WTC11 (cell line): ENCODE data around the gene KRT4. TPM values are rescaled to one million over a fixed set of nuclear protein-coding genes. Genes with fewer than 3 reads are reported as not detected.

Experiments used
- ATAC-seq: fragments of 200-7000 bp; cut with Tn5 transposase; 2 replicates; pipeline ENCODE4 v1.10.0; 2021; ENCODE audit warnings: mild to moderate bottlenecking, moderate library complexity
- CTCF ChIA-PET: fragments of 300-600 bp; sonication (Branson Sonifier 250); formaldehyde crosslinking; loops from one replicate; lab custom pipeline; 2021; ENCODE audit warnings: antibody characterized with exemption; lab: Charles Lee
- POLR2A ChIA-PET: fragments of 350-600 bp; sonication (Branson Sonifier 250); formaldehyde crosslinking; loops from one replicate; lab custom pipeline; 2021; ENCODE audit warnings: antibody characterized with exemption; lab: Charles Lee
- DNase-seq: peaks from one replicate; pipeline ENCODE4 v3.0.0; 2021; ENCODE audit warnings: low spot score
- H3K27ac Mint-ChIP-seq: 2 replicates; pipeline ENCODE4 v1.8.0; 2021; ENCODE audit warnings: mixed read lengths
- H3K27me3 Mint-ChIP-seq: 2 replicates; pipeline ENCODE4 v1.8.0; 2021; ENCODE audit warnings: low read depth, mild to moderate bottlenecking, moderate library complexity, mixed read lengths
- H3K36me3 Mint-ChIP-seq: 2 replicates; pipeline ENCODE4 v1.8.0; 2021; ENCODE audit warnings: mixed read lengths
- H3K4me1 Mint-ChIP-seq: 2 replicates; pipeline ENCODE4 v1.8.0; 2022; ENCODE audit warnings: mixed read lengths
- H3K4me3 Mint-ChIP-seq: 2 replicates; pipeline ENCODE4 v1.8.0; 2021; ENCODE audit warnings: mild to moderate bottlenecking, moderate library complexity, mixed read lengths
- H3K9me3 Mint-ChIP-seq: 2 replicates; pipeline ENCODE4 v1.8.0; 2021; ENCODE audit warnings: mixed read lengths
- CBFB ChIP-seq: sonication (generic); formaldehyde crosslinking; IDR thresholded peaks from 2 replicates; pipeline ENCODE4 v1.8.1; 2022; ENCODE audit warnings: mild to moderate bottlenecking, low read depth, missing genetic modification reagents
- ETV6 ChIP-seq: sonication (generic); formaldehyde crosslinking; IDR thresholded peaks from 2 replicates; pipeline ENCODE4 v1.8.1; 2022; ENCODE audit warnings: mild to moderate bottlenecking, missing genetic modification reagents
- MAX ChIP-seq: sonication (generic); formaldehyde crosslinking; IDR thresholded peaks from 2 replicates; pipeline ENCODE4 v1.8.0; 2022; ENCODE audit warnings: mild to moderate bottlenecking, missing genetic modification reagents
- NFATC4 ChIP-seq: fragments of 250-450 bp; sonication (Bioruptor Pico); IDR thresholded peaks from 2 replicates; pipeline ENCODE4 v1.9.0; 2021; ENCODE audit warnings: mild to moderate bottlenecking
- NFE2L1 ChIP-seq: sonication (generic); formaldehyde crosslinking; IDR thresholded peaks from 2 replicates; pipeline ENCODE4 v1.8.1; 2023; ENCODE audit warnings: missing genetic modification reagents
- NR1H2 ChIP-seq: sonication (generic); formaldehyde crosslinking; IDR thresholded peaks from 2 replicates; pipeline ENCODE4 v1.9.0; 2021; ENCODE audit warnings: mild to moderate bottlenecking, moderate library complexity, missing genetic modification reagents
- NR3C1 ChIP-seq: sonication (generic); formaldehyde crosslinking; conservative IDR thresholded peaks from 2 replicates; pipeline ENCODE4 v1.8.1; 2023; ENCODE audit warnings: low read depth, mild to moderate bottlenecking, missing genetic modification reagents
- OVOL2 ChIP-seq: fragments of 250-450 bp; sonication (Bioruptor Pico); IDR thresholded peaks from 2 replicates; pipeline ENCODE4 v1.9.0; 2021; ENCODE audit warnings: mild to moderate bottlenecking, borderline replicate concordance
- PRDM15 ChIP-seq: sonication (generic); formaldehyde crosslinking; IDR thresholded peaks from 2 replicates; pipeline ENCODE4 v1.8.0; 2022; ENCODE audit warnings: missing genetic modification reagents
- RELA ChIP-seq: sonication (generic); formaldehyde crosslinking; IDR thresholded peaks from 2 replicates; pipeline ENCODE4 v1.8.1; 2022; ENCODE audit warnings: missing genetic modification reagents, mild to moderate bottlenecking, borderline replicate concordance
- SMAD3 ChIP-seq: sonication (generic); formaldehyde crosslinking; IDR thresholded peaks from 2 replicates; pipeline ENCODE4 v1.8.0; 2022; ENCODE audit warnings: missing genetic modification reagents, mild to moderate bottlenecking, borderline replicate concordance
- TEAD1 ChIP-seq: sonication (generic); formaldehyde crosslinking; IDR thresholded peaks from 2 replicates; pipeline ENCODE4 v1.8.0; 2022; ENCODE audit warnings: mild to moderate bottlenecking, missing genetic modification reagents
- USF1 ChIP-seq: sonication (generic); formaldehyde crosslinking; IDR thresholded peaks from 2 replicates; pipeline ENCODE4 v1.8.0; 2022; ENCODE audit warnings: mild to moderate bottlenecking, missing genetic modification reagents
- ZNF138 ChIP-seq: sonication (generic); formaldehyde crosslinking; conservative IDR thresholded peaks from 2 replicates; pipeline ENCODE4 v1.8.1; 2022; ENCODE audit warnings: mild to moderate bottlenecking, moderate library complexity, missing genetic modification reagents
- ZNF263 ChIP-seq: sonication (generic); formaldehyde crosslinking; IDR thresholded peaks from 2 replicates; pipeline ENCODE4 v1.8.1; 2022; ENCODE audit warnings: low read depth, mild to moderate bottlenecking, moderate library complexity, missing genetic modification reagents
- ZNF317 ChIP-seq: sonication (generic); formaldehyde crosslinking; IDR thresholded peaks from 2 replicates; pipeline ENCODE4 v1.8.1; 2023; ENCODE audit warnings: low read depth, mild to moderate bottlenecking, moderate library complexity, missing genetic modification reagents, borderline replicate concordance
- total RNA-seq: library from RNA; stranded (reverse); gene quantifications from 3 replicates; pipeline ENCODE4 v1.2.3, GENCODE V29; 2021
- TF ChIP-seq, protein P1 (sequence below): fragments of 250-450 bp; sonication (Bioruptor Pico); IDR thresholded peaks from 2 replicates; pipeline ENCODE4 v1.9.0; 2021; ENCODE audit warnings: mild to moderate bottlenecking

Gene KRT4
- total RNA-seq, 1 experiment from 2014 or later: not detected

- ATAC-seq (no peak), DNase-seq (no peak)
- Mint-ChIP-seq H3K4me1 (no peaks in the 10 kb centered on the region), H3K36me3 (no peaks in the 10 kb centered on the region), H3K27me3 (peaks cover 3% of the 10 kb centered on the region), H3K27ac (no peak overlapping the region), H3K4me3 (no peak overlapping the region), H3K9me3 (peaks cover 4% of the 10 kb centered on the region)
- ChIA-PET POLR2A (no interaction called here), CTCF (no interaction called here)
- no peak for TF ChIP-seq NFATC4 (CRISPR knock-in tag)
- TF ChIP-seq PRDM15 (CRISPR knock-in tag): no peak
- no peak for TF ChIP-seq OVOL2 (CRISPR knock-in tag)
- TF ChIP-seq ZNF138 (CRISPR knock-in tag): no peak
- TF ChIP-seq RELA: no peak
- TF ChIP-seq TEAD1 (CRISPR knock-in tag): no peak
- no peak for TF ChIP-seq CBFB (CRISPR knock-in tag)
- TF ChIP-seq ZNF317 (CRISPR knock-in tag): no peak
Observed at GRCh38 chr12:52783563-52784316, 30.2 kb downstream of the KRT4 start.

GRCh38 chr12:52782502-52782901 is 31.4 kb downstream of the KRT4 start:
- TF ChIP-seq NR1H2 (CRISPR knock-in tag): no peak
- no peak for TF ChIP-seq RELA
- no peak for TF ChIP-seq ETV6 (CRISPR knock-in tag)
- no peak for TF ChIP-seq OVOL2 (CRISPR knock-in tag)
- TF ChIP-seq MAX (CRISPR knock-in tag): no peak
- no peak for TF ChIP-seq SMAD3
- no peak for TF ChIP-seq ZNF263 (CRISPR knock-in tag)
- TF ChIP-seq, protein P1, sequence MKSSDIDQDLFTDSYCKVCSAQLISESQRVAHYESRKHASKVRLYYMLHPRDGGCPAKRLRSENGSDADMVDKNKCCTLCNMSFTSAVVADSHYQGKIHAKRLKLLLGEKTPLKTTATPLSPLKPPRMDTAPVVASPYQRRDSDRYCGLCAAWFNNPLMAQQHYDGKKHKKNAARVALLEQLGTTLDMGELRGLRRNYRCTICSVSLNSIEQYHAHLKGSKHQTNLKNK: no peak
- ChIA-PET CTCF (no interaction called here), POLR2A (interaction anchor here (0.7 kb wide), 1 partner anchor 39 kb away, joined by 8 read pairs; no protein-coding TSS in a partner anchor)
- Mint-ChIP-seq H3K27ac (no peak overlapping the region), H3K4me3 (no peak overlapping the region), H3K4me1 (no peaks in the 10 kb centered on the region), H3K36me3 (no peaks in the 10 kb centered on the region), H3K27me3 (peaks cover 3% of the 10 kb centered on the region; the same call in 1 of the 2 replicates), H3K9me3 (peaks cover 4% of the 10 kb centered on the region)
- DNase-seq: no peak
- no peak for ATAC-seq

DNA sequence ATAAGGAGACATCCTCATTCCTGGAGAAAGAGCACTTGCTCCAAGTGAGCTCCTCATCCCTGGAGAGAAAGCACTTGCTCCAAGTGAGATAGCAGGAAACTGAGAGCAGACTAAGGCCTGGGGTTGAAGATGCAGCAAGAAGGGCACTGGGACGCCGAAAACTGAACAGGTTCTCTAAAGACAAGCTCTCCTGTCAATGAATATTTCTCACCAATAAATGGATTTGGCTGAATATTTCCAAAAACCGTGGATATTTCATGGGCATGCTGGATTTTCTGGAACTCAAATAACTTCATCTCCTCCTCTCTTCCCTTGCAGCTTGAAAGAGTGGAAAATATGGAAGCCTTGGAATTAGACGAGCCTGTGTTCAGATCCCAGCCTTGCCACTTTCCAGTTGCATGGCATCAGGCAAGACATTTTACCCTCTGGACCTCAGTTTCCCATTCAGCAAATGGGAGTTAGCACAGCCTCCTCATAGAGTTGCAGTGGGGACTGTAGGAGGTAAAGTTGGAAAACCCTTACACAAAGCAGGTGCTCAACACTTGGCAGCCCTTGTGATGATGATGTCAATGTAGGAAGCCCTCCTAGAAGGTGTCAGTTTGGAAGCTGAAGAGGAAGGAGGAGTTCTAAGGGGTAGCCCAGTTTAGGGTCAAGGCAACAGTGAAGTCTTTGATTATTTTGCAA is 32.4 kb downstream of the KRT4 start:
- Mint-ChIP-seq H3K4me1 (no peaks in the 10 kb centered on the region), H3K9me3 (peaks cover 4% of the 10 kb centered on the region), H3K27me3 (peaks cover 3% of the 10 kb centered on the region; the same call in 1 of the 2 replicates), H3K27ac (no peak overlapping the region), H3K36me3 (no peaks in the 10 kb centered on the region), H3K4me3 (no peak overlapping the region)
- ATAC-seq (no peak), DNase-seq (no peak)
- ChIA-PET POLR2A (no interaction called here), CTCF (interaction anchor here (1.2 to 1.5 kb wide), 2 partner anchors 89 to 98 kb away, joined by 3 to 4 read pairs; no protein-coding TSS in a partner anchor)
- TF ChIP-seq NFE2L1 (CRISPR knock-in tag) (no peak), USF1 (CRISPR knock-in tag) (no peak), ETV6 (CRISPR knock-in tag) (no peak), NR3C1 (no peak)
